NCI-H446 treated with DMSO at 0.1 percent for 48 hours (cell line): Measurements from ENCODE around the gene RFC2.
"Not testable (repeated sequence)": the region's sequence is repeated elsewhere in the genome, so short reads cannot be mapped to it uniquely, and the experiment has no call there.

Experiments
- DNase-seq: peaks from one replicate; lab custom pipeline; 2025; lab: John Stamatoyannopoulos, UW

The RFC2 gene

DNA sequence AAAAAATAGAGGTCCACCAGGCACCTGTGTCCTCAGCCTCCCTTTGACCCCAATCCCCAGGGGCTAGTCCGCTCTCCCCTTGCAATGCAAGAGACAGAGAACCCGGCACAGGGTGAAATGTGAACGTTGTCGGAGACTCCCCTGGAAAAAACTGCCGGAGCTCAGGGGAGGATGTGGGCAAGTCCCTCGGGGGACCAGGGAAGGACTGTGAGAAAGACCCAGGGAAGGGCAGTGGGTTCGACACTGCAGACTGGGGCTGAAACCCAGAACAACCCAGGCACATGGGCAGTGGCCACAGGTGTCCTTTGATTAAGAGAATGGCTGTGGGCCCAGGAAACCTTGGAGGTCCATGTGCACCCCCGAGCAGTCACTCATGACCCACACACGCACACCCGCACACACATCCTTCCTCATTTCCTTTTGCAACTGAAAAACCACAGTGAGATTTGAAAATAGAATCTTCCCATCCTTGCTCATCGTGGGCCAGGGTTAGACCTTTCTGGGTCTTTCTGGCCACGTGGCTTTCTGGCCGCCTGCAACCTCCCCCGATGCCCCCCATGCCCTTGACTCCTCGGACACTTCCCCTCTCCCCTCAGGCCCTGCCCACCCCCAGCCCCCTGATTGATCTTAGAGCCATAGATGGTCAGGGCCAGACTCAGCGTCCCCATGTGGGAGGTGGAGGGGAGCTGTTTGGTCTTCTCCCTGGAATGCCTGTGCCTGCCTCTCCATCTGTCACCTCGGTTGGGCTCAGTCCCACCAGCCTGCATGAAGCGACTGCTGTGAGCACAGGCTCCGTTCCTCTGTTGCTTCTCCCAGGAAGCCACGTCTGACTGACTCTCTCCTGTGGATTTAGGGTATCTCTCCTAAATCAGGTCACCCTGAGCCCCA, 36.5 kb downstream of the RFC2 start:
- no peak for DNase-seq

GRCh38 chr7:74216361-74216761, 37.8 kb downstream of the RFC2 start:
- no peak for DNase-seq

- no peak for DNase-seq
Measured at GRCh38 chr7:74215921-74216320, 38.3 kb downstream of the RFC2 start.

GRCh38 chr7:74214816-74215630, 39.2 kb downstream of the RFC2 start:
- DNase-seq = no peak

GRCh38 chr7:74212661-74213060, 41.5 kb downstream of the RFC2 start:
- DNase-seq = no peak

DNA sequence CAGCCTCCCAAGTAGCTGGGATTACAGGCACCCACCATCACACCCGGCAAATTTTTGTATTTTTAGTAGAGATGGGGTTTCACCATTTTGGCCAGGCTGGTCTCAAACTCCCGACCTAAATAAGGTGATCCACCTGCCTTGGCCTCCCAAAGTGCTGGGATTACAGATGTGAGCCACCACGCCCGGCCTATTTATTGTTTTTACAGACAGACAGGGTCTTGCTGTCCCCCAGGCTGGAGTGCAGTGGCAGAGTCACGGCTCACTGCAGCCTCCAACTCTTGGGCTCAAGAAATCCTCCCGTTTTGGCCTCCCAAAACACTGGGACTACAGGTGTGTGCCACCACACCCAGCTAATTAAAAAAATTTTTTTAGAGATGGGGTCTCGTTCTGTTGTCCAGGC, 46.0 kb downstream of the RFC2 start:
- DNase-seq = not testable (repeated sequence)

DNA sequence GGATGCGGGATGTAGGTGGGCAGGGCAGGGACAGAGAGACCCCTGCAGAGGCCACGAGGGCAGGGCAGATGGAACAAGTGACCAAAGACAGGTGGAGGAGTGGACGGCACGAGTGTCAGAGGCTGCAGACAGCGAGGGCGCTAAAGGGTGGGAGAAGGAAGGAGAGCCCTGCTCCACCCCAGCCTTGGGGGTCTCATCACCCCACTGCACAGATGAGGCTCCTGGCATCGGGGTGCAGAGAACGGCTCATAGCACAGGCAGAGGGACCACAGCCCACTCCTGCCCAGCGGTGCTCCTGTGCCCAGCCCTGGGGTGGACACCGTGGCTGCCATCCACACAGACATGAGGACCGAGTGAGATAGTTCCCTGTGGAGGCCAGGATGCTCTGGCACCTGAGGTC, 46.6 kb downstream of the RFC2 start:
- DNase-seq = no peak

GRCh38 chr7:74206589-74207120, 47.5 kb downstream of the RFC2 start:
- peak; percentile 4 for DNase-seq

- not testable (repeated sequence) for DNase-seq
Measured at GRCh38 chr7:74206052-74206451, 48.1 kb downstream of the RFC2 start.

- DNase-seq = no peak
Measured at GRCh38 chr7:74203956-74204618, 50.1 kb downstream of the RFC2 start.

- no peak for DNase-seq
Measured at GRCh38 chr7:74202841-74203556, 51.2 kb downstream of the RFC2 start.

- DNase-seq = no peak
Measured at GRCh38 chr7:74199551-74200355, 54.4 kb downstream of the RFC2 start.

DNA sequence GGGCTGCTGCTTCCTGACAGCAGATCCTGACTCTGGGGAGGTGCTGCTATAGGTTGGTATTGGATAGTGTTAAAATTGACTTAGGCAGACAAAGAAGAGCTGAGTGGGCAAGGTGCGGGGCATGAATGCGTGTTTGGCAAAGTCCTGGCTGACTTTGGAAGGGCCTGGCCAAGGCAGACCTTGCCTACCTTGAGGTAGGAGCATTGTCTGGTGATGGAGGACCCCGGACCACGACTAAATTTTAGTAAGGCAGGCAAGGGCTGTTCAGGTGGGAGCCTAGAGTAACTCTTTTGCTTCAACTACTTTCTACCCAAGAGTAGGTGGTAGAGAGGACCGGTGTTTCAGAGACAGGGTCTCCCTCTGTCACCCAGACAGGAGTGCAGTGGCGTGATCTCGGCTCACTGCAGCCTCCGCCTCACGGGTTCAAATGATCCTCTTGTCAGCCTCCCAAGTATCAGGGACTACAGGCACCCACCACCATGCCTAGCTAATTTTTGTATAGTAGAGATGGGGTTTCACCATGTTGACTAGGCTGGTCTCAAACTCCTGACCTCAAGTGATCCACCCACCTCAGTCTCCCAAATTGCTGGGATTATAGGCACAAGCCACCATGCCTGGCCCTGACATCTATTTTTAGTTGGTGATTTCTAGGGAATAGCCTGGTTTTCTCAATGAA, 56.6 kb downstream of the RFC2 start:
- no peak for DNase-seq

- DNase-seq = not testable (repeated sequence)
Measured at GRCh38 chr7:74195968-74196654, 58.1 kb downstream of the RFC2 start.

DNA sequence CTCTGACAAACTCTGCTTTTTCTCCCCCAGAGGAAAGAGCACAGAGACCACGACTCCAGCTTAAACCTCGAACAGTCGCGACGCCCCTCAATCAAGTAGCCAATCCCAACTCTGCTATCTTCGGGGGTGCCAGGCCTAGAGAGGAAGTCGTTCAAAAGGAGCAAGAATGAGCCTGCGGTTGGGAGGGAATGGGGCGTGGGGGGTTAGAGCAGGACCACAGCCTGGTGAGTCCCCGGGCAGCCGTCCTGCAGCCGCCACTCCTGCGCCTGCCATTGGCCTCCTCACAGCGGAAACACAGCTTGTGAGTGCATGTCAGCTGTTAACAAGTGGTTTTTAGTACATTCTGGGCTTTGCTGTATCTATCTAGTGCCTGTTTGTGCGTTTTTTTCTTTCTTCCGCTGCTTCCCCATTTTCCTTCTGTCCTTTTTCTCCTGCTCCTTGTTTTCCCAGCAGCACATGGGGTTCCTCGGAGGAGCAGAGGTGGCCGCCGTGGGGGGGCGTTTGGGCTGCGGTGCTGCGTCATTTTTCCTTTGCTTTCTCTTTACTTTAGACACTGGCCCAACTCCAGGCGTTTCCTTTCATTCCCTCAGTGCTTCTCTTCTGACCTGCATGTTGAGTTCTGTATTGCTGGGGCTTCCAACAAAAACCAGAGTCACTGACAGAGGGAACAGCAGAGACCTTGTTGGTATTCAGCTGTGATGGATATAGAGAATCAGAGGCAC, 58.9 kb downstream of the RFC2 start:
- DNase-seq = not testable (repeated sequence)

DNA sequence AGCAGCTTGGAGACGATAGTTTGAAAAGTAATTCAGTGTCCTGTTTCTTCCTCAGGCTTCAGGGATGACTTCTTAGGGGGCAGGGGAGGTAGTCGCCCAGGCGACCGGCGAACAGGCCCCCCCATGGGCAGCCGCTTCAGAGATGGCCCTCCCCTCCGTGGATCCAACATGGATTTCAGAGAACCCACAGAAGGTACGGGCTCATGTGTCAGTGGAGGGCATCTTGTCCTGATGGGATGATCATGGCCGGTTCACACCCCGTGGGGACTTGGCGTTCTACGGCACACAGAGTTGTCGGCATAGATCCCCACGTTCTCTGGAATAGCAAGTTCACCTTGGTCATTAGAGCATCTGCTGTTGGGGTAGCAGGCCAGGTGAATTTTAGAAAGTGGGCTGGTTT, 59.5 kb downstream of the RFC2 start:
- DNase-seq = no peak

- DNase-seq = no peak
Measured at GRCh38 chr7:74193913-74194312, 60.3 kb downstream of the RFC2 start.

GRCh38 chr7:74193054-74193453, 61.1 kb downstream of the RFC2 start:
- no peak for DNase-seq

DNA sequence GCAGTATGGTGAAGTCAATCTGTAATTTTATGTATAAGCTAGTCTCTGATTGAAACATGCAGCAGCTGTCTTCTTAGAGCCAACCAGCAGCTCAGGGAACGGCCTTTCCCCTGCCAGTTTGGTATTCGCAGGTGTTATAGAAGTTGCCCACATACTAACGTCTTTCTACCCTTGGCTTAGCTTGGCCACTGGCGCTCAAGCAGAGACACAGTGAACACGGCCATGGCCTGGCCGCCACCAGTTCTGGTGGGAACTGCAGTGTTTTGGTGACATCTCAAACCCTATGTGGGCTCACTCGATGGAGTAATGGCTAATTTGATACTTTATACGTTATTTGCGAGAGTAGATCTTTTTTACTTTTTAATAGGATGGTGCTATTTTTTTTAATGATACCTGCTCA, 63.0 kb downstream of the RFC2 start:
- no peak for DNase-seq
